ENCODE results near the gene PCDH9.

DNA sequence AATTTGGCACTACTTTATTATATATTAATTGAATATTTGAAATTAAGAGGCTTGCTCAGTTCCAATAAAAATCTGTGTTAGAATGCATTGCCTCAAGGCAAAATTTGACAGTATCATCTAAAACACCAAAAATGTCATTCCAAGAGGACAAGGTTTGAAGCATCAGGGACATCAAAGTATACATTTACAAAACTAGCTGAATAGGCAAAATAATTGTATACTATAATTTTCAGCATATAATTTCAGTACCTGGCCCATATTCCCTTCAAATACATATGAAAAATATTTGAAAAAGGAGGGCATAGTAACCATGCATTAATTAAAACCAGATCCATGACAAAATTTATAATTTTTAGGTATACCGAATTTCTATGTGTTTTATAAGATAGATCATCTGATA is 963.8 kb downstream of the PCDH9 start:
- TF ChIP-seq, protein P1, sequence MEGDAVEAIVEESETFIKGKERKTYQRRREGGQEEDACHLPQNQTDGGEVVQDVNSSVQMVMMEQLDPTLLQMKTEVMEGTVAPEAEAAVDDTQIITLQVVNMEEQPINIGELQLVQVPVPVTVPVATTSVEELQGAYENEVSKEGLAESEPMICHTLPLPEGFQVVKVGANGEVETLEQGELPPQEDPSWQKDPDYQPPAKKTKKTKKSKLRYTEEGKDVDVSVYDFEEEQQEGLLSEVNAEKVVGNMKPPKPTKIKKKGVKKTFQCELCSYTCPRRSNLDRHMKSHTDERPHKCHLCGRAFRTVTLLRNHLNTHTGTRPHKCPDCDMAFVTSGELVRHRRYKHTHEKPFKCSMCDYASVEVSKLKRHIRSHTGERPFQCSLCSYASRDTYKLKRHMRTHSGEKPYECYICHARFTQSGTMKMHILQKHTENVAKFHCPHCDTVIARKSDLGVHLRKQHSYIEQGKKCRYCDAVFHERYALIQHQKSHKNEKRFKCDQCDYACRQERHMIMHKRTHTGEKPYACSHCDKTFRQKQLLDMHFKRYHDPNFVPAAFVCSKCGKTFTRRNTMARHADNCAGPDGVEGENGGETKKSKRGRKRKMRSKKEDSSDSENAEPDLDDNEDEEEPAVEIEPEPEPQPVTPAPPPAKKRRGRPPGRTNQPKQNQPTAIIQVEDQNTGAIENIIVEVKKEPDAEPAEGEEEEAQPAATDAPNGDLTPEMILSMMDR (IDR thresholded peaks at IDR 0.05), result no peak
- no peak for TF ChIP-seq POLR2AphosphoS5 (IDR thresholded peaks at IDR 0.05; ENCODE audit: low read depth, low read length)
- TF ChIP-seq, protein P2, sequence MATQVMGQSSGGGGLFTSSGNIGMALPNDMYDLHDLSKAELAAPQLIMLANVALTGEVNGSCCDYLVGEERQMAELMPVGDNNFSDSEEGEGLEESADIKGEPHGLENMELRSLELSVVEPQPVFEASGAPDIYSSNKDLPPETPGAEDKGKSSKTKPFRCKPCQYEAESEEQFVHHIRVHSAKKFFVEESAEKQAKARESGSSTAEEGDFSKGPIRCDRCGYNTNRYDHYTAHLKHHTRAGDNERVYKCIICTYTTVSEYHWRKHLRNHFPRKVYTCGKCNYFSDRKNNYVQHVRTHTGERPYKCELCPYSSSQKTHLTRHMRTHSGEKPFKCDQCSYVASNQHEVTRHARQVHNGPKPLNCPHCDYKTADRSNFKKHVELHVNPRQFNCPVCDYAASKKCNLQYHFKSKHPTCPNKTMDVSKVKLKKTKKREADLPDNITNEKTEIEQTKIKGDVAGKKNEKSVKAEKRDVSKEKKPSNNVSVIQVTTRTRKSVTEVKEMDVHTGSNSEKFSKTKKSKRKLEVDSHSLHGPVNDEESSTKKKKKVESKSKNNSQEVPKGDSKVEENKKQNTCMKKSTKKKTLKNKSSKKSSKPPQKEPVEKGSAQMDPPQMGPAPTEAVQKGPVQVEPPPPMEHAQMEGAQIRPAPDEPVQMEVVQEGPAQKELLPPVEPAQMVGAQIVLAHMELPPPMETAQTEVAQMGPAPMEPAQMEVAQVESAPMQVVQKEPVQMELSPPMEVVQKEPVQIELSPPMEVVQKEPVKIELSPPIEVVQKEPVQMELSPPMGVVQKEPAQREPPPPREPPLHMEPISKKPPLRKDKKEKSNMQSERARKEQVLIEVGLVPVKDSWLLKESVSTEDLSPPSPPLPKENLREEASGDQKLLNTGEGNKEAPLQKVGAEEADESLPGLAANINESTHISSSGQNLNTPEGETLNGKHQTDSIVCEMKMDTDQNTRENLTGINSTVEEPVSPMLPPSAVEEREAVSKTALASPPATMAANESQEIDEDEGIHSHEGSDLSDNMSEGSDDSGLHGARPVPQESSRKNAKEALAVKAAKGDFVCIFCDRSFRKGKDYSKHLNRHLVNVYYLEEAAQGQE (IDR thresholded peaks at IDR 0.05; ENCODE audit: insufficient read depth in 1 of 2, low read depth in 2 of 2, low read length in 1 of 2), result no peak
- TF ChIP-seq SIN3A (IDR thresholded peaks at IDR 0.05; ENCODE audit: borderline replicate concordance, insufficient read depth, low read depth, low read length), result no peak
